HL-60 (cell line): ENCODE data around the gene TAF3.

ENCODE experiments used
- POLR2AphosphoS5 ChIP-seq: IDR thresholded peaks from 2 replicates; pipeline ENCODE4 v1.6.1; 2012; ENCODE audit warnings: low read depth
- SPI1 ChIP-seq: IDR thresholded peaks from 2 replicates; pipeline ENCODE4 v1.6.1; 2012; ENCODE audit warnings: low read depth, mild to moderate bottlenecking, borderline replicate concordance
- TF ChIP-seq, protein P1 (sequence below): IDR thresholded peaks from one replicate; pipeline ENCODE4 v1.5.1; 2011; ENCODE audit warnings: low read length, control low read depth, inconsistent platforms; ENCODE audit not compliant: insufficient read depth

DNA sequence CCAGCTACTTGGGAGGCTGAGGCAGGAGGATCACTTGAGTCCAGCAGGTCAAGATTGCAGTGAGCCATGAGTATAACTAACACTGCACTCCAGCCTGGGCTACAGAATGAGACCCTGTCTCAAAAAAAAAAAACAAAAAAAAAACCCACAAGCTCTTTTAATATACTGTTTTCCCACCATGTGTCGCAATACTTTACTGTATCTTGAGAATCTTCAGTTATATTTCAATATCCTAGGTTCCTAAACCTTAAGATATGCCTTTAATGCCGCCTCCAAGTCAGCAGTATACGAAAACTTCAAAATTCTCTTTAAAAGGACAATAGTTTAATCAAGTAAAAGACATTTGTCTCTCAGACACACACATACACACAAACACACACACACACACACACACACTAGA lies 62.8 kb downstream of the TAF3 start:
- TF ChIP-seq, protein P1, sequence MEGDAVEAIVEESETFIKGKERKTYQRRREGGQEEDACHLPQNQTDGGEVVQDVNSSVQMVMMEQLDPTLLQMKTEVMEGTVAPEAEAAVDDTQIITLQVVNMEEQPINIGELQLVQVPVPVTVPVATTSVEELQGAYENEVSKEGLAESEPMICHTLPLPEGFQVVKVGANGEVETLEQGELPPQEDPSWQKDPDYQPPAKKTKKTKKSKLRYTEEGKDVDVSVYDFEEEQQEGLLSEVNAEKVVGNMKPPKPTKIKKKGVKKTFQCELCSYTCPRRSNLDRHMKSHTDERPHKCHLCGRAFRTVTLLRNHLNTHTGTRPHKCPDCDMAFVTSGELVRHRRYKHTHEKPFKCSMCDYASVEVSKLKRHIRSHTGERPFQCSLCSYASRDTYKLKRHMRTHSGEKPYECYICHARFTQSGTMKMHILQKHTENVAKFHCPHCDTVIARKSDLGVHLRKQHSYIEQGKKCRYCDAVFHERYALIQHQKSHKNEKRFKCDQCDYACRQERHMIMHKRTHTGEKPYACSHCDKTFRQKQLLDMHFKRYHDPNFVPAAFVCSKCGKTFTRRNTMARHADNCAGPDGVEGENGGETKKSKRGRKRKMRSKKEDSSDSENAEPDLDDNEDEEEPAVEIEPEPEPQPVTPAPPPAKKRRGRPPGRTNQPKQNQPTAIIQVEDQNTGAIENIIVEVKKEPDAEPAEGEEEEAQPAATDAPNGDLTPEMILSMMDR, result no peak
- no peak for TF ChIP-seq POLR2AphosphoS5
- TF ChIP-seq SPI1, result no peak
